Measurements from ENCODE around the gene DOCK2.
"Not testable (repeated sequence)": the region's sequence is repeated elsewhere in the genome, so short reads cannot be mapped to it uniquely, and the experiment has no call there.

The DOCK2 gene

GRCh38 chr5:169832845-169833244 is 195.8 kb downstream of the DOCK2 start:
- no peak for DNase-seq

GRCh38 chr5:169833681-169834292 is 196.7 kb downstream of the DOCK2 start:
- DNase-seq, result not testable (repeated sequence)

- not testable (repeated sequence) for DNase-seq
Measured at GRCh38 chr5:169834540-169834939, 197.5 kb downstream of the DOCK2 start.

GRCh38 chr5:169836835-169837536 is 199.9 kb downstream of the DOCK2 start:
- no peak for DNase-seq

- DNase-seq, result no peak
Measured at GRCh38 chr5:169837686-169838085, 200.6 kb downstream of the DOCK2 start.

- no peak for DNase-seq
Measured at GRCh38 chr5:169838688-169839087, 201.6 kb downstream of the DOCK2 start.

GRCh38 chr5:169840405-169840804 is 203.3 kb downstream of the DOCK2 start:
- no peak for DNase-seq

- no peak for DNase-seq
Measured at GRCh38 chr5:169842699-169843098, 205.6 kb downstream of the DOCK2 start.

GRCh38 chr5:169847519-169847918 is 210.4 kb downstream of the DOCK2 start:
- no peak for DNase-seq

- no peak for DNase-seq
Measured at GRCh38 chr5:169848271-169848670, 211.2 kb downstream of the DOCK2 start.

- DNase-seq, result no peak
Measured at GRCh38 chr5:169848792-169849191, 211.7 kb downstream of the DOCK2 start.

- no peak for DNase-seq
Measured at GRCh38 chr5:169850409-169850808, 213.3 kb downstream of the DOCK2 start.

- DNase-seq, result no peak
Measured at GRCh38 chr5:169851321-169851850, 214.3 kb downstream of the DOCK2 start.

- no peak for DNase-seq
Measured at GRCh38 chr5:169856571-169856970, 219.5 kb downstream of the DOCK2 start.

GRCh38 chr5:169860585-169860984 is 223.5 kb downstream of the DOCK2 start:
- DNase-seq, result no peak

- no peak for DNase-seq
Measured at GRCh38 chr5:169861433-169861832, 224.4 kb downstream of the DOCK2 start.

GRCh38 chr5:169861934-169862333 is 224.9 kb downstream of the DOCK2 start:
- DNase-seq, result no peak

GRCh38 chr5:169862391-169862811 is 225.3 kb downstream of the DOCK2 start:
- no peak for DNase-seq

GRCh38 chr5:169864483-169864882 is 227.4 kb downstream of the DOCK2 start:
- no peak for DNase-seq

GRCh38 chr5:169867347-169867746 is 230.3 kb downstream of the DOCK2 start:
- no peak for DNase-seq

GRCh38 chr5:169869066-169869465 is 232.0 kb downstream of the DOCK2 start:
- DNase-seq, result no peak

- DNase-seq, result no peak
Measured at GRCh38 chr5:169870211-169870610, 233.1 kb downstream of the DOCK2 start.

GRCh38 chr5:169871826-169872490 is 234.9 kb downstream of the DOCK2 start:
- no peak for DNase-seq

GRCh38 chr5:169873642-169874041 is 236.6 kb downstream of the DOCK2 start:
- DNase-seq, result no peak

All from NCI-H2171 (cell line).